Colonic mucosa (tissue), 4 donors: Measurements from ENCODE around the gene NFKBIL1. TPM values are rescaled to one million over a fixed set of nuclear protein-coding genes. Genes with fewer than 3 reads are reported as not detected.

ENCODE experiments used
- DNase-seq: peaks from one replicate; pipeline ENCODE4 v3.0.0-alpha.2; 2020
- H3K27ac ChIP-seq: fragments of 200-600 bp; one replicate; pipeline ENCODE4 v1.8.0; 2021
- H3K27me3 ChIP-seq: fragments of 200-600 bp; one replicate; pipeline ENCODE4 v1.8.0; 2021
- H3K36me3 ChIP-seq: fragments of 200-600 bp; one replicate; pipeline ENCODE4 v1.8.0; 2021
- H3K4me1 ChIP-seq: fragments of 200-600 bp; one replicate; pipeline ENCODE4 v1.8.0; 2021; ENCODE audit warnings: mild to moderate bottlenecking
- H3K4me3 ChIP-seq: fragments of 200-600 bp; one replicate; pipeline ENCODE4 v1.8.0; 2021
- H3K9ac ChIP-seq, 2 donors: one replicate each; pipeline ENCODE4 v1.7.0; 2013; ENCODE audit warnings: control low read depth in 2 of 2, low read depth in 2 of 2, low read length in 2 of 2
- H3K9me3 ChIP-seq: fragments of 200-600 bp; one replicate; pipeline ENCODE4 v1.8.0; 2021
- CTCF ChIP-seq: fragments of 200-600 bp; IDR thresholded peaks from one replicate; pipeline ENCODE4 v1.8.0; 2022; ENCODE audit warnings: antibody characterized with exemption, mild to moderate bottlenecking
- intact Hi-C: fragments of 100-400 bp; cut with DNase I; formaldehyde crosslinking; loops from one replicate; pipeline ENCODE4 v1.14.1; 2022
- total RNA-seq, 2 donors: library from RNA; stranded (reverse); fragmentation: NEBNext Ultra II Directional in 1 of 2; extraction: Animal tissue kit (Norgen Biotek cat#: 25700) in 1 of 2; gene quantifications; one replicate each; pipeline ENCODE4 v1.2.1, GENCODE V29; 2021
- donor health status: healthy.
- donor health status: DM: no; HTN: no; CAD: no.
- donor health status: DM: no; HTN: no; CAD: no.

The NFKBIL1 gene
- total RNA-seq, 2 donors from 2014 or later = 16.1 to 18.8 TPM

- no peak for TF ChIP-seq CTCF
- H3K9me3 ChIP-seq = no peaks in the 10 kb centered on the region
- DNase-seq = no peak
- peak within 1 kb of the TSS; percentile 25 for H3K27ac ChIP-seq
- no peaks in the 10 kb centered on the region for H3K4me1 ChIP-seq
- peak within 1 kb of the TSS; percentile 16 for H3K4me3 ChIP-seq
- H3K27me3 ChIP-seq = no peaks in the 10 kb centered on the region
- no peaks in the 10 kb centered on the region for H3K36me3 ChIP-seq
- H3K9ac ChIP-seq = peak within 1 kb of the TSS in 1 of 2 donors; percentile 50
- intact Hi-C loops = no loop called here
Observed at GRCh38 chr6:31572041-31572911, 24.9 kb downstream of the NFKBIL1 start, which contains the start of gene LTA. TSS of gene LTA (plus strand) at chr6:31572289. CDS start at chr6:31572743, 454 bp downstream.

DNA sequence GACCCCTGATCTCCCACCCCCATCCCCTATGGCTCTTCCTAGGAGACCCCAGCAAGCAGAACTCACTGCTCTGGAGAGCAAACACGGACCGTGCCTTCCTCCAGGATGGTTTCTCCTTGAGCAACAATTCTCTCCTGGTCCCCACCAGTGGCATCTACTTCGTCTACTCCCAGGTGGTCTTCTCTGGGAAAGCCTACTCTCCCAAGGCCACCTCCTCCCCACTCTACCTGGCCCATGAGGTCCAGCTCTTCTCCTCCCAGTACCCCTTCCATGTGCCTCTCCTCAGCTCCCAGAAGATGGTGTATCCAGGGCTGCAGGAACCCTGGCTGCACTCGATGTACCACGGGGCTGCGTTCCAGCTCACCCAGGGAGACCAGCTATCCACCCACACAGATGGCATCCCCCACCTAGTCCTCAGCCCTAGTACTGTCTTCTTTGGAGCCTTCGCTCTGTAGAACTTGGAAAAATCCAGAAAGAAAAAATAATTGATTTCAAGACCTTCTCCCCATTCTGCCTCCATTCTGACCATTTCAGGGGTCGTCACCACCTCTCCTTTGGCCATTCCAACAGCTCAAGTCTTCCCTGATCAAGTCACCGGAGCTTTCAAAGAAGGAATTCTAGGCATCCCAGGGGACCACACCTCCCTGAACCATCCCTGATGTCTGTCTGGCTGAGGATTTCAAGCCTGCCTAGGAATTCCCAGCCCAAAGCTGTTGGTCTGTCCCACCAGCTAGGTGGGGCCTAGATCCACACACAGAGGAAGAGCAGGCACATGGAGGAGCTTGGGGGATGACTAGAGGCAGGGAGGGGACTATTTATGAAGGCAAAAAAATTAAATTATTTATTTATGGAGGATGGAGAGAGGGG, 26.1 kb downstream of the NFKBIL1 start:
- H3K4me1 ChIP-seq = no peaks in the 10 kb centered on the region
- TF ChIP-seq CTCF = no peak
- no peak overlapping the region for H3K4me3 ChIP-seq
- H3K9me3 ChIP-seq = no peaks in the 10 kb centered on the region
- no peak for DNase-seq
- H3K27me3 ChIP-seq = no peaks in the 10 kb centered on the region
- intact Hi-C loops = no loop called here
- no peak overlapping the region for H3K9ac ChIP-seq
- no peaks in the 10 kb centered on the region for H3K36me3 ChIP-seq
- no peak overlapping the region for H3K27ac ChIP-seq

DNA sequence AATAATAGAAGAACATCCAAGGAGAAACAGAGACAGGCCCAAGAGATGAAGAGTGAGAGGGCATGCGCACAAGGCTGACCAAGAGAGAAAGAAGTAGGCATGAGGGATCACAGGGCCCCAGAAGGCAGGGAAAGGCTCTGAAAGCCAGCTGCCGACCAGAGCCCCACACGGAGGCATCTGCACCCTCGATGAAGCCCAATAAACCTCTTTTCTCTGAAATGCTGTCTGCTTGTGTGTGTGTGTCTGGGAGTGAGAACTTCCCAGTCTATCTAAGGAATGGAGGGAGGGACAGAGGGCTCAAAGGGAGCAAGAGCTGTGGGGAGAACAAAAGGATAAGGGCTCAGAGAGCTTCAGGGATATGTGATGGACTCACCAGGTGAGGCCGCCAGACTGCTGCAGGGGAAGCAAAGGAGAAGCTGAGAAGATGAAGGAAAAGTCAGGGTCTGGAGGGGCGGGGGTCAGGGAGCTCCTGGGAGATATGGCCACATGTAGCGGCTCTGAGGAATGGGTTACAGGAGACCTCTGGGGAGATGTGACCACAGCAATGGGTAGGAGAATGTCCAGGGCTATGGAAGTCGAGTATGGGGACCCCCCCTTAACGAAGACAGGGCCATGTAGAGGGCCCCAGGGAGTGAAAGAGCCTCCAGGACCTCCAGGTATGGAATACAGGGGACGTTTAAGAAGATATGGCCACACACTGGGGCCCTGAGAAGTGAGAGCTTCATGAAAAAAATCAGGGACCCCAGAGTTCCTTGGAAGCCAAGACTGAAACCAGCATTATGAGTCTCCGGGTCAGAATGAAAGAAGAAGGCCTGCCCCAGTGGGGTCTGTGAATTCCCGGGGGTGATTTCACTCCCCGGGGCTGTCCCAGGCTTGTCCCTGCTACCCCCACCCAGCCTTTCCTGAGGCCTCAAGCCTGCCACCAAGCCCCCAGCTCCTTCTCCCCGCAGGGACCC, 27.0 kb downstream of the NFKBIL1 start:
- H3K27me3 ChIP-seq = no peaks in the 10 kb centered on the region
- no peak overlapping the region for H3K9ac ChIP-seq
- no peak for TF ChIP-seq CTCF
- no peaks in the 10 kb centered on the region for H3K4me1 ChIP-seq
- intact Hi-C loops = no loop called here
- DNase-seq = no peak
- peak overlapping the region; percentile 1 for H3K27ac ChIP-seq
- no peaks in the 10 kb centered on the region for H3K36me3 ChIP-seq
- no peak overlapping the region for H3K4me3 ChIP-seq
- no peaks in the 10 kb centered on the region for H3K9me3 ChIP-seq

- intact Hi-C loops = no loop called here
Observed at GRCh38 chr6:31575335-31575901, 28.0 kb downstream of the NFKBIL1 start, which contains the start of gene TNF. TSS of gene TNF (plus strand) at chr6:31575565. CDS start at chr6:31575742, 177 bp downstream.

More at GRCh38 chr6:31575335-31575901, 28.0 kb downstream of the NFKBIL1 start, which contains the start of gene TNF:
- H3K36me3 ChIP-seq = no peaks in the 10 kb centered on the region
- DNase-seq = peak; percentile 62
- H3K9me3 ChIP-seq = no peaks in the 10 kb centered on the region
- H3K27me3 ChIP-seq = no peaks in the 10 kb centered on the region
- H3K9ac ChIP-seq = peak within 1 kb of the TSS; percentile 13 to 46
- H3K4me1 ChIP-seq = peaks cover under 1% of the 10 kb centered on the region
- H3K27ac ChIP-seq = peak within 1 kb of the TSS; percentile 34
- peak within 1 kb of the TSS; percentile 34 for H3K4me3 ChIP-seq
- no peak for TF ChIP-seq CTCF
